A549 (cell line): ENCODE results near the gene RAP1GAP2.

Source experiments
- ELK1 ChIP-seq: fragments of 150-350 bp; IDR thresholded peaks from 2 replicates; pipeline ENCODE4 v1.6.1; 2014; ENCODE audit warnings: low read depth, mild to moderate bottlenecking, low read length
- EP300 ChIP-seq, 2 experiments: fragments of >200 bp; sonication (Bioruptor Twin); formaldehyde crosslinking; IDR thresholded peaks; 2 replicates in 1 of 2; 3 replicates in 1 of 2; pipeline ENCODE4 v1.6.1; 2016 to 2017
- GATA3 ChIP-seq: IDR thresholded peaks from 2 replicates; pipeline ENCODE4 v1.6.1; 2012; ENCODE audit warnings: borderline replicate concordance
- HDAC2 ChIP-seq: fragments of 200-600 bp; sonication (generic); IDR thresholded peaks from 2 replicates; pipeline ENCODE4 v1.6.1; 2016
- POLR2A ChIP-seq: IDR thresholded peaks from 2 replicates; pipeline ENCODE4 v1.6.1; 2012; ENCODE audit warnings: mild to moderate bottlenecking, low read length
- POLR2AphosphoS2 ChIP-seq: conservative IDR thresholded peaks from 2 replicates; pipeline ENCODE4 v1.6.1; 2012; ENCODE audit warnings: low read length, improper control_type of control experiment, inconsistent platforms
- RAD21 ChIP-seq, 2 experiments: fragments of >200 bp in 1 of 2; sonication (Bioruptor Twin) in 1 of 2; formaldehyde crosslinking in 1 of 2; IDR thresholded peaks in 1 of 2; conservative IDR thresholded peaks in 1 of 2; 2 replicates in 1 of 2; 3 replicates in 1 of 2; pipeline ENCODE4 v1.6.1; 2012 to 2018; ENCODE audit warnings: inconsistent platforms in 1 of 2
- ZC3H11A ChIP-seq: fragments of 450-650 bp; IDR thresholded peaks from 2 replicates; pipeline ENCODE4 v1.6.1; 2014; ENCODE audit warnings: antibody characterized with exemption, mild to moderate bottlenecking
- ZSCAN20 ChIP-seq: fragments of 250-450 bp; sonication (Bioruptor Pico); IDR thresholded peaks from 2 replicates; pipeline ENCODE4 v1.8.0; 2022; ENCODE audit warnings: mild to moderate bottlenecking, moderate library complexity
- TF ChIP-seq, protein P1 (sequence below): fragments of 200-600 bp; sonication (generic); IDR thresholded peaks from 2 replicates; pipeline ENCODE4 v1.6.1; 2016; ENCODE audit warnings: antibody characterized with exemption, mild to moderate bottlenecking, moderate library complexity
- TF ChIP-seq, protein P2 (sequence below): fragments of >200 bp; sonication (Bioruptor Twin); formaldehyde crosslinking; IDR thresholded peaks from 3 replicates; pipeline ENCODE4 v1.5.1; 2016
- TF ChIP-seq, protein P3 (sequence below): fragments of 450-650 bp; IDR thresholded peaks from 2 replicates; pipeline ENCODE4 v1.6.1; 2014; ENCODE audit warnings: antibody characterized with exemption

GRCh38 chr17:2803971-2804370, 7.7 kb downstream of the RAP1GAP2 start:
- TF ChIP-seq, protein P1, sequence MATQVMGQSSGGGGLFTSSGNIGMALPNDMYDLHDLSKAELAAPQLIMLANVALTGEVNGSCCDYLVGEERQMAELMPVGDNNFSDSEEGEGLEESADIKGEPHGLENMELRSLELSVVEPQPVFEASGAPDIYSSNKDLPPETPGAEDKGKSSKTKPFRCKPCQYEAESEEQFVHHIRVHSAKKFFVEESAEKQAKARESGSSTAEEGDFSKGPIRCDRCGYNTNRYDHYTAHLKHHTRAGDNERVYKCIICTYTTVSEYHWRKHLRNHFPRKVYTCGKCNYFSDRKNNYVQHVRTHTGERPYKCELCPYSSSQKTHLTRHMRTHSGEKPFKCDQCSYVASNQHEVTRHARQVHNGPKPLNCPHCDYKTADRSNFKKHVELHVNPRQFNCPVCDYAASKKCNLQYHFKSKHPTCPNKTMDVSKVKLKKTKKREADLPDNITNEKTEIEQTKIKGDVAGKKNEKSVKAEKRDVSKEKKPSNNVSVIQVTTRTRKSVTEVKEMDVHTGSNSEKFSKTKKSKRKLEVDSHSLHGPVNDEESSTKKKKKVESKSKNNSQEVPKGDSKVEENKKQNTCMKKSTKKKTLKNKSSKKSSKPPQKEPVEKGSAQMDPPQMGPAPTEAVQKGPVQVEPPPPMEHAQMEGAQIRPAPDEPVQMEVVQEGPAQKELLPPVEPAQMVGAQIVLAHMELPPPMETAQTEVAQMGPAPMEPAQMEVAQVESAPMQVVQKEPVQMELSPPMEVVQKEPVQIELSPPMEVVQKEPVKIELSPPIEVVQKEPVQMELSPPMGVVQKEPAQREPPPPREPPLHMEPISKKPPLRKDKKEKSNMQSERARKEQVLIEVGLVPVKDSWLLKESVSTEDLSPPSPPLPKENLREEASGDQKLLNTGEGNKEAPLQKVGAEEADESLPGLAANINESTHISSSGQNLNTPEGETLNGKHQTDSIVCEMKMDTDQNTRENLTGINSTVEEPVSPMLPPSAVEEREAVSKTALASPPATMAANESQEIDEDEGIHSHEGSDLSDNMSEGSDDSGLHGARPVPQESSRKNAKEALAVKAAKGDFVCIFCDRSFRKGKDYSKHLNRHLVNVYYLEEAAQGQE, result no peak
- TF ChIP-seq, protein P2, sequence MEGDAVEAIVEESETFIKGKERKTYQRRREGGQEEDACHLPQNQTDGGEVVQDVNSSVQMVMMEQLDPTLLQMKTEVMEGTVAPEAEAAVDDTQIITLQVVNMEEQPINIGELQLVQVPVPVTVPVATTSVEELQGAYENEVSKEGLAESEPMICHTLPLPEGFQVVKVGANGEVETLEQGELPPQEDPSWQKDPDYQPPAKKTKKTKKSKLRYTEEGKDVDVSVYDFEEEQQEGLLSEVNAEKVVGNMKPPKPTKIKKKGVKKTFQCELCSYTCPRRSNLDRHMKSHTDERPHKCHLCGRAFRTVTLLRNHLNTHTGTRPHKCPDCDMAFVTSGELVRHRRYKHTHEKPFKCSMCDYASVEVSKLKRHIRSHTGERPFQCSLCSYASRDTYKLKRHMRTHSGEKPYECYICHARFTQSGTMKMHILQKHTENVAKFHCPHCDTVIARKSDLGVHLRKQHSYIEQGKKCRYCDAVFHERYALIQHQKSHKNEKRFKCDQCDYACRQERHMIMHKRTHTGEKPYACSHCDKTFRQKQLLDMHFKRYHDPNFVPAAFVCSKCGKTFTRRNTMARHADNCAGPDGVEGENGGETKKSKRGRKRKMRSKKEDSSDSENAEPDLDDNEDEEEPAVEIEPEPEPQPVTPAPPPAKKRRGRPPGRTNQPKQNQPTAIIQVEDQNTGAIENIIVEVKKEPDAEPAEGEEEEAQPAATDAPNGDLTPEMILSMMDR, result no peak
- TF ChIP-seq ZSCAN20 (CRISPR knock-in tag) (no peak), RAD21 (conservative IDR thresholded peaks at IDR 0.05 in 1 of 2, IDR thresholded peaks at IDR 0.05 in 1 of 2) (no peak), POLR2AphosphoS2 (no peak), ELK1 (no peak), POLR2A (no peak), EP300 (IDR thresholded peaks at IDR 0.05) (no peak), GATA3 (no peak), ZC3H11A (no peak), HDAC2 (no peak)
- TF ChIP-seq, protein P3, sequence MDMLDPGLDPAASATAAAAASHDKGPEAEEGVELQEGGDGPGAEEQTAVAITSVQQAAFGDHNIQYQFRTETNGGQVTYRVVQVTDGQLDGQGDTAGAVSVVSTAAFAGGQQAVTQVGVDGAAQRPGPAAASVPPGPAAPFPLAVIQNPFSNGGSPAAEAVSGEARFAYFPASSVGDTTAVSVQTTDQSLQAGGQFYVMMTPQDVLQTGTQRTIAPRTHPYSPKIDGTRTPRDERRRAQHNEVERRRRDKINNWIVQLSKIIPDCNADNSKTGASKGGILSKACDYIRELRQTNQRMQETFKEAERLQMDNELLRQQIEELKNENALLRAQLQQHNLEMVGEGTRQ, result no peak
